ENCODE results near the gene SLAMF1.
A peak's percentile ranks its signal among the peaks of the same experiment; 100 is the strongest.
"Not testable (repeated sequence)": the region's sequence is repeated elsewhere in the genome, so short reads cannot be mapped to it uniquely, and the experiment has no call there.

The SLAMF1 gene

GRCh38 chr1:160640359-160641123, 6.3 kb downstream of the SLAMF1 start:
- no peak for DNase-seq (ENCODE audit: low spot score)

GRCh38 chr1:160639652-160640051, 7.2 kb downstream of the SLAMF1 start:
- DNase-seq (ENCODE audit: low spot score): peak; percentile 2

GRCh38 chr1:160638926-160639325, 7.9 kb downstream of the SLAMF1 start:
- no peak for DNase-seq (ENCODE audit: low spot score)

- no peak for DNase-seq (ENCODE audit: low spot score)
These were observed 8.3 kb downstream of the SLAMF1 start for GRCh38 chr1:160638540-160638857.

GRCh38 chr1:160637821-160638539, 8.9 kb downstream of the SLAMF1 start:
- DNase-seq (ENCODE audit: low spot score): no peak

- no peak for DNase-seq (ENCODE audit: low spot score)
These were observed 9.8 kb downstream of the SLAMF1 start for GRCh38 chr1:160637065-160637464.

- DNase-seq (ENCODE audit: low spot score): no peak
These were observed 10.3 kb downstream of the SLAMF1 start for GRCh38 chr1:160636547-160636946.

- no peak for DNase-seq (ENCODE audit: low spot score)
These were observed 10.8 kb downstream of the SLAMF1 start for GRCh38 chr1:160636076-160636475.

GRCh38 chr1:160634543-160635491, 12.0 kb downstream of the SLAMF1 start:
- no peak for DNase-seq (ENCODE audit: low spot score)

GRCh38 chr1:160633330-160633903, 13.4 kb downstream of the SLAMF1 start:
- DNase-seq (ENCODE audit: low spot score): no peak

GRCh38 chr1:160631983-160632625, 14.7 kb downstream of the SLAMF1 start:
- DNase-seq (ENCODE audit: low spot score): no peak

- DNase-seq (ENCODE audit: low spot score): no peak
These were observed 16.1 kb downstream of the SLAMF1 start for GRCh38 chr1:160630523-160631451.

- no peak for DNase-seq (ENCODE audit: low spot score)
These were observed 17.3 kb downstream of the SLAMF1 start for GRCh38 chr1:160629286-160630210.

GRCh38 chr1:160628799-160629263, 18.0 kb downstream of the SLAMF1 start:
- no peak for DNase-seq (ENCODE audit: low spot score)

- DNase-seq (ENCODE audit: low spot score): not testable (repeated sequence)
These were observed 19.1 kb downstream of the SLAMF1 start for GRCh38 chr1:160627677-160628289.

- no peak for DNase-seq (ENCODE audit: low spot score)
These were observed 20.1 kb downstream of the SLAMF1 start for GRCh38 chr1:160626509-160627342.

- DNase-seq (ENCODE audit: low spot score): no peak
These were observed 20.9 kb downstream of the SLAMF1 start for GRCh38 chr1:160625725-160626498.
